ENCODE data around the gene GSE1.

Gene GSE1

GRCh38 chr16:85607321-85607765, 5.8 kb upstream of the GSE1 start:
- DNase-seq = no peak

GRCh38 chr16:85607796-85608514, 5.2 kb upstream of the GSE1 start:
- DNase-seq = no peak

DNA sequence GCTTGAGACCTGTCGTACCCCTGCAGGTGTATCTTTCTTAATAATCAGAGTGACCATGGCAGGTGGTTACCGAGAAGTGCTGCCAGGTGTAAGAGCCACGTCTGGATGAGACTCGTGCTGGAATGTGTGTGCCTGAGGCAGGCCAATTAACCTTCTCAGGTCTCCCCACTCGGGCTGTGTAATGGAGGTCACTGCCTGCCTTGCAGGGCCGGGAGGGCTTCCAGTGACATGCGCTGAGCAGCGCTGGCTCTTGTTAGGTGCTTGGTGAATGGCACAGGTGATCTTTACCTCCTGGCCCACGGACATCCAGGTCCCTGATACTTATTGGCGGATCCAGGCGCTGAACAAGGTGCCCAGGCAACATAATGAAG, 4.6 kb upstream of the GSE1 start:
- DNase-seq = no peak

GRCh38 chr16:85608887-85609286, 4.2 kb upstream of the GSE1 start:
- no peak for DNase-seq

DNA sequence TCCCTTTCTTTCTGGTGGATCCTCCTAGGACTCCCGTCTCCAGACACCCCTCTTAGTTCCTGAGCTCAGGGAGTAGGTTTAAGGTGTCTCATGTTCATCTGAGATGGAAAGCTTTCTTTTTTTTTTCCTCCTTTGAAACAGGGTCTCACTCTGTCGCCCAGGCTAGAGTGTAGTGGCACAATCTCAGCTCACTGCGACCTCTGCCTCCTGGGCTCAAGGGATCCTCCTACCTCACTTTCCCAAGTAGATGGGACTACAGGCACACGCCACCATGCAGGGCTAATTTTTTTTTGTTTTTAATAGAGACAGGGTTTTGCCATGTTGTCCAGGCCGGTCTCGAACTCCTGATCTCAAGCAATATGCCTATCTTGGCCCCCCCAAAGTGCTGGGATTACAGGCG, 3.6 kb upstream of the GSE1 start:
- no peak for DNase-seq

GRCh38 chr16:85610059-85610445, 3.1 kb upstream of the GSE1 start:
- no peak for DNase-seq

DNA sequence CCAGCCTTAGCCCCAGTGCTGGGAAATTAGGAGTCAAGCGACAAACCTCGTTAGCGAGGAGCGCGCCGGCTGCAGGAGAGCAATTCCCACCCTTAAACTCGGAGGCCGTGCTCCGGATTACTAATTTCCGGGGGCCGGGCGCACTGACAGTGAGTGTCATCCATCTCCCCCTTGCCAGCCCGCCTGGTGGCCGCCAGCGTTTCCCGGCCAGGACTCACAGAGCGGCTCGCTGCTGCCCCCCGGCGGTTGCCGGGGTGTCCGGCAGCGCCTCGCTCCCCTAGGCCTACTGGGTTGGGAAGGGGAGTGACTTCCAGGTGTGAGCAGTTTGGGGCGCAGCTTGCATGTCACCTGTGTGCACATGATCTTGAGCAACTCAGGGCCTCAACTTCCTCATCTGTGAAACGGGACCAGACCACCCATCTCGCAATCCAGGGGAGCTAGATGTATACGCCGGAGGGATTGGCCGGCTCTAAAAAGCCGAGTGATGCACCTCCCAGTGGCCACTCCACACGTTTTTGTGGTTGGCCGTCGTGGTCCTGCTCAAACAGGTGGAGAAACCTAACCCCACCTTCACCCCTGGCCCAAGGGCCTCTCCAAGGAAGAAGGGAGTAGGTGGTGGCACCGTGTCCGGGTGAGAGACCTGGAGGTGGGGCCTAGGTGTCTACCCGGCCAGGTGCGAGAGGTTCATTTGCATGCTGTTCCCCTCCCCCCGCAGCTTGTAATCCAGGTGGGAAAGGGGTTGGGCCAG, 2.5 kb upstream of the GSE1 start:
- DNase-seq = peak; percentile 89

DNA sequence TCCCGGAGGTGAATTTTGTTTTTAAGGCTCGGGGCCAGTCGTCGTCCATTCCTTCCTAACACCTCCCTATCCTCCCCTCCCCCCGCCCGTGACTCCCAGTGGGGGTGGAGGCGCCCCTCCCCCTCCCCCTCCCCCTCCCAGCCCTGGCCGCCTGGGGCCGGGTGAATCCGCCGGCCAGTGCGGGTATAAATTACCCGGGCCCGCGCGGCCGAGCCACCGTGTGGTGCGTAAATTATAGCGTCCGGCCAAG, 2.0 kb upstream of the GSE1 start:
- DNase-seq = no peak

DNA sequence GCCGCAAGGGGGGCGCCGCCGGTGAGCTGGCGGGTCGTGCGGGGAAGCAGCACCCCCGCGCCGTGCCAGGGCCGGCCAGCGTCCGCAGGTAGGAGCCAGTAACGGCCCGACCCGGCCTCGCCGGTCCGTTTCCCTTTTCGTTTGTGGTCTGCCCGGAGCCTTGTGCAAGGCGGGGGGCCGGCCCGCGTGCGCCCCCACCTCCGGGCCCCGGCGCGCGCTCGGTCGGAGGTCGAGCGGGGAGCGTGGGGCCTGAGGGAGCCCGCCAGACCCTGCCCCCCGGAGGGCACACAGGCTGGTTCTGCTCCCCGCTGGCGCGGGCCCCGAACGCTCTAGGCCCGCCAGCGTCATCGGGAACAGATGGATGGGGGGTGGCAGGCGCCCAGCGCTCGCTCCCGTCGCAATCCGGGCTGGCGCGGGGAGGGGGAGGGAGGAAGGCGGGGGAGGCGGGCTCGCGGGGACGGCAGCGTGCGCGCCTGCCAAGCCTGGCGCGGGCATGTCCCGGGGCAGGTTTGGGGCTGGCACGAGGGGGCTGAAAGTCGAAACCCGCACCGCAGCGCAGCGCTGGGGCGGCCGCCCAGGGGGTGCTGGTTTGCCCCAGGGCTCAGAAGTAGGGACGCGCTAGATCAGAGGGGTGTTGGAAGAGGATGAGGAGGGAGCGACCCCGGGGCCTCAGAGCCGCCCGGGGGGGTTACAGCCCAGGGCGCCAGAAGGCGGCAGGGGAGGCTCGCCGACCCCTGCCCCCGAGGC, 1.5 kb upstream of the GSE1 start:
- DNase-seq = peak; percentile 37

DNA sequence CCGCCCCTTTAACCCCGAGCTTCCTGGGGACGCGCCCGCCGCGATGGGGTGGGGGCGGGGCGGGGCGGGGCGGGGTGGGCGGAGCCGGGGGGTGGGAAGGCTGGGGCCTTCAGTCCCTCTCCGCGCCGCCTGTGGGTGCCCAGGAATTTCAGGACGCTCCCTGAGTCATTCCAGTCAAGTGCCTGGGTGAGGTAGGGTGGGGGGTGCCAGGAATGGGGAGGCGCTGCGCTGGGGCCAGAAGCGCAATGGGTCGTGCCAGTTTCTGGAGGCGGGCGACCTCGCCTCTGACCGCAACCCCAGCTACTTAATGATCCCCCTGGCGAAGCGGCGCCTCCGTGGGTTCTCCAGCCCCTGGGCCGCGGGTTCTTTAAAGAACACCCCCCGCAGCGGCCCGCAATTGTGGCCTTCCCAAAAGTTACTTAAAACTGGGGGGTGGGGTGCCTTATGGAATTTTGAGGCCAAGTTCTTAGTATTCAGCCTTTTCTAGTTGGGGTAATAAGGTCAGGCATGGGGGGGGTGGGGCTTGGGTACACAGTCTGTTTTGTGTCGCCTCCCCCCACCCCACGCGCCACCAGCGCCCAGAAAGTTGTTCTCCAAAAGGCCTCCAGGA, 826 bp upstream of the GSE1 start:
- peak; percentile 12 for DNase-seq

DNA sequence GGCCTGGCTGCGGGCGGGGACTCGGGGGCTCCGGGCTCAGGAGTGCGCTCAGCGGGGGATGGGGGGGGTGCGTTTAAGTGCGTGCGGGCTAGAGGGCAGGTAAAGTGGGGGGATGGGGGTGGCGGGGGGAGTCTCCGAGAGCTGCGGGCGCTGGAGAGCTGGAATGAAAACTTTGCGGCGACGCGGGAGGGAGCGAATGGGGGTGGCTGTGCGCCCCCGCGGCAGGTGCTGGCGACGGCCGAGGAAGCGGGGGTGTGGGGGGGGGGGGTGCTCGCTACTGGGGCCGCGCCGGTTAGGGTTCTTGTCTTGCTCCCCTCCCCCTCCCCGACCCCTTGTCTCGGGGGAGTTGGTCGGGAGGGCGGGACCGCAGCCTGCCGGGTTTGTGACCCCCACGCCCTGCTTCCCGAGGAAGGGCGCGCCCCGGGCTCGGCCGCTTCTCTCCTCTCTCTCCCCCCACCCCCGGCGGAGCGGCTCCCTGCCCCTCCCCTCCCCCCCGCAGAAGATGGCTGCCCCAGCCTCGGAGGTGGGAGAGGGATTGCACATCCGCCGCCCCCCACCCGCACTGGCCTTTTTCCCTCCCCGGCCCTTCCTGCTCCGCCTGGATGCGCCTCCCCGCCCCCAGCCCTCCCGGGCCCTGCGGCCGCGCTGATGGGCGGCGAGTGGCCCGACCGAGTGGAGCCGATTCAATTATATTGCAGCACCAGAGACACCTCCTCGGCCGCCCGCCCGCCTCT, 649 bp downstream of the GSE1 start:
- DNase-seq = no peak

DNA sequence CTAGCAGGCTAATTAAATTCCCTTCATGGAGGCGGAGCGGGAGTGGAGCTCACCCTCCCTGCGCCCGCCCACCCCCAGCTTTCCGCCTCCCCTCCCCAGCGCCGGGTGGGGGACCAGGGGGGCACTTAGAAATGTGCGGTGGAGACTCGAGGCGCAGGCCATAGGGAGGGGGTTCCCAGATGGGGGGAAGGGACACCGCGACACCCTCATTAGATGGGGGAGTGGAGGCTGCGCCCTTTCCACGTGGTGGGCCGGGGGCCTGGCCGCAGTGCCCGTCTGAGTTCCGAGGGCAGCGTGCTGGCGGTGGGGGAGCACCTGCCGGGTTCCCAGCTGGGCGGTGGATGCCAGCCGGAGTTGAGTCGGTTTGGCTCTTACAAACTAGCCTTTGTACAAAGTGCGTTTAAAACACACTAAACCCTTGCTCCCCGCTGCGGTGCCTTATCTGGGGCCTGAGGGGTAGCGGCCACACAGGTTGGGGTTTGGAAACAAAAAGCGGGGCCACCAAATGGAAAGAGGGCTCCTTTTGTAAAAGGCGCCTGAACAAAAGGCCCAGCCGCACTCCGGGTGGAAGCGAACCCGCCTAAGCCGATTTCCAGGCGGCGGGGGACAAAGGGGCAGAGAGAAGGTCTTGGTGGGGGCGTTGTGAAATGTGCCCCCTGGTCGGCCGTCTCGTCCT, 1.4 kb downstream of the GSE1 start:
- no peak for DNase-seq

DNA sequence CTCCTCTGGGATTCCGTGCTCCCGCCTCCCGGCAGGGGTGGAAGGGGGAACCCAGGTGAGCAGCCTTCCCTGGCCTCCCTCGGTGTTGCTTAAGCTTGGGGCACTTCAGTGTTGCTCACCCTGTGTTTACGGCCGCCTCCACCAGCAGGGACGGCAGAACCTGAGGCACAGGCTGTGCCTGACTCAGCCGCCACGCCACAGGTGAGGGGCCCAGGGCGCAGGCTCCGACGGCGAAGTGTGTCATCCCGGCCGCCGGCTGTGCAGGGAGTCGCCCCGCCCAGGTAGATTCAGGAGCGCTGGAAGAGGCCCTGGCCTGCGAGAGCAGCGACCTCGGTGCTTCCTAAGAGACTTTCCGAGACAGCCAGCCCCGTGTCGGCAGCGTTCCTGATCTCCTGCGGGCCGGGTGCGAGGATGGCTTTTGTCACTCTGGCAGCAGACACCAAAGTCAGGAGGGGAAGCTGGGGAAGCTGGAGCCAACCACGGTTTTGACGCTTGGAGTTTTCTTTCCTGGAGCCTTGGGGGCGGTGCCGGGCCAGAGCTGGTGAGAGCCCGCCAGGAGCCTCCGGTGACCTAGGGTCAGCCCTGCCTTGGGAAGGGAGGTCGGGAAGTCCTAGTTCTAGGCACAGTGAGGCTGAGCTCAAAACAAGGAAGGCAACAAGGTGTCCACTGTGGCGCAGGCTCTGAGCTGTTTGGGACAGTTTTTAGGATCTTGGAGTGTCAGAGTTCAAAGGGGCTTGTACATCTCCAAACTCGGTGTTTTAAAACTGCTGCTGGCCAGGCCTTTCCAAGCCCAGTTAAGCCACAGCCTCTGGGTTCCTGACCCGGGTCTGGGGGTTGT, 2.1 kb downstream of the GSE1 start:
- peak; percentile 18 for DNase-seq

- DNase-seq = peak; percentile 75
Measured at GRCh38 chr16:85615852-85616606, 2.9 kb downstream of the GSE1 start.

- no peak for DNase-seq
Measured at GRCh38 chr16:85616607-85617321, 3.6 kb downstream of the GSE1 start.

DNA sequence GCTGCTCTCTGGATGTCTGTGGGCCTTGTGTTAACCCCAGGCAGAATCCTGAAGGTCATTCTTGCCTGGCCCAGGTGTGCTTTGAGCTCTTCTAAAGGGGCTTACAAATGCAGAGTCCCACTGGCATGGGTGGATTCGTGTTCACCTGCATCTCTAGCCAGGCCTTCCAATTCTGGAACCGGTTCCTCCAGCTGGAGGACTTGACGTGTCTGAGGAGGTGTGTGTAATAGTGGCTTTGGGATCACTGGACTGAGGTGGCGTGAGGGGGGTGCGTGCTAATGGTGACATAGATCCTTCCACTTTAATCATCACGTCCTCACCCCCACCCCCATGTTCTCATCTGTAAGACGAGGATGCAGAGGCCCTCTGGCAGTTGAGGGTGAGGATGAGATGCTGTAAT, 4.8 kb downstream of the GSE1 start:
- no peak for DNase-seq

- no peak for DNase-seq
Measured at GRCh38 chr16:85618521-85618920, 5.4 kb downstream of the GSE1 start.

DNA sequence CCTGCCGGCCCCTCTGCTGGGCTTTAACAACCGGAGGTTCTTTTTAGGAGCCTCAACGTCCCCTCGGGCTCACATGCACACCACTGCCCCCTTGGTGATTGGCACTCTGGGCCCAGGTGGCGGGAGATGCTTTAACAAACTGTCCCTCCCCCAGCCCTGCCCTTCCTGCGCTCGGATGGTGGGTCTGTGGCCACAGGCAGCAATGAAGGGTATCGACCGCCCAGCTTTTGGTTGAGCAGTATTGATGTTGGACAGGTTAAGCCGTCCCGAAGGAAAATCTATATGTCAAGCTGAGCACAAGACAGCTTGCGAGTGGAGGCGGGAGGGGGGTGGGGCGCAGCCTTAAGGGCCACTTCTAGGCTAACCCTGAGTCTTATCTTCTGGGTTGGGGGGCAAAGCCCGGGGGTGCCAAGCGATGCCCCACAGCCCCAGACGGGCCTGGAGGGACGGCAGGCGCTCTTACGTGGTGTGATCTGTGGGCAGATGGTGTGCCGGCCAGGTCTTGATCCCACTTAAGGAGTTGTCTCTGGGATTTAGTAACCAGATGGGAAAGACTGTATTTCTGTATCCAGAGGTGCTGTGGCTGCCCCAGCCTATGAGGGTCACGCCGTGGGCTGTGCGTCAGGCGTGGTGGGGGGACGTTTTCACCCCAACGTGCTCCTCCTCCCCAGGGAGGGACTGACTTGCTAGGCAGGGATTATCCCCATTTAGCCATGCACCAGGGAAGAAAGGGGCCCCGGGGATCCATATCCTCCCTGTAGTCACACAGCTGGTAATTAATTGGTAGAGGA, 6.2 kb downstream of the GSE1 start:
- DNase-seq = no peak

DNA sequence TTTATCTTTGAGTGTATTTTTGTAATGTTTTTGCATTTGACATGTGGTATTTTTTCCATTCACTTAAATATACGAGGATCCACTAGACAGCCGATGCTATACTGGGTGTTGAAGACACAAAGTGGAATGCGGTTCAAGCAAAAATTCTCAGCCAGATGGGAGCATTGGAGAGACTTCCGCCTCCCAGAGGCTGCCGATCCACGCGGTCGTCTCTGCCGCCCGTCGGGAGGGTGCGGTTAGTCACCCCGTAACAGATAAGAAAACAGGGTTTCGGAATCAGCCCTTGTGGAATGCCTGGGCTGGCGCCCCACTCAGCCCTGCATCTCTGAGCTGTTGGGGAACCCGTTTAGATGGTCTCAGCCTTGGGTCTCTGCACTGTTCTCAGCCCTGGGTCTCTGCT, 7.3 kb downstream of the GSE1 start:
- DNase-seq = no peak

All from T-helper 9 cell (primary cell).